ENCODE data around the gene EMILIN1.

The EMILIN1 gene

DNA sequence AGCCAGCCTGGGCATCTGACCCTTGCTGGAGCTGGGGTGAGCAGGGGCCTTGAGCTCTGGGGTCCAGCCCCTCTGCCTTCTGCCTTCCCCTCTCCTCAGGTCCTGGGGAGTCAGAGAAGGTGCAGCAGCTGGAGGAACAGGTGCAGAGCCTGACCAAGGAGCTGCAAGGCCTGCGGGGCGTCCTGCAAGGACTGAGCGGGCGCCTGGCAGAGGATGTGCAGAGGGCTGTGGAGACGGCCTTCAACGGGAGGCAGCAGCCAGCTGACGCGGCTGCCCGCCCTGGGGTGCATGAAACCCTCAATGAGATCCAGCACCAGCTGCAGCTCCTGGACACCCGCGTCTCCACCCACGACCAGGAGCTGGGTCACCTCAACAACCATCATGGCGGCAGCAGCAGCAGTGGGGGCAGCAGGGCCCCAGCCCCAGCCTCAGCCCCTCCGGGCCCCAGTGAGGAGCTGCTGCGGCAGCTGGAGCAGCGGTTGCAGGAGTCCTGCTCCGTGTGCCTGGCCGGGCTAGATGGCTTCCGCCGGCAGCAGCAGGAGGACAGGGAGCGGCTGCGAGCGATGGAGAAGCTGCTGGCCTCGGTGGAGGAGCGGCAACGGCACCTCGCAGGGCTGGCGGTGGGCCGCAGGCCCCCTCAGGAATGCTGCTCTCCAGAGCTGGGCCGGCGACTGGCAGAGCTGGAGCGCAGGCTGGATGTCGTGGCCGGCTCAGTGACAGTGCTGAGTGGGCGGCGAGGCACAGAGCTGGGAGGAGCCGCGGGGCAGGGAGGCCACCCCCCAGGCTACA is 3.8 kb downstream of the EMILIN1 start:
- no peak for DNase-seq

DNA sequence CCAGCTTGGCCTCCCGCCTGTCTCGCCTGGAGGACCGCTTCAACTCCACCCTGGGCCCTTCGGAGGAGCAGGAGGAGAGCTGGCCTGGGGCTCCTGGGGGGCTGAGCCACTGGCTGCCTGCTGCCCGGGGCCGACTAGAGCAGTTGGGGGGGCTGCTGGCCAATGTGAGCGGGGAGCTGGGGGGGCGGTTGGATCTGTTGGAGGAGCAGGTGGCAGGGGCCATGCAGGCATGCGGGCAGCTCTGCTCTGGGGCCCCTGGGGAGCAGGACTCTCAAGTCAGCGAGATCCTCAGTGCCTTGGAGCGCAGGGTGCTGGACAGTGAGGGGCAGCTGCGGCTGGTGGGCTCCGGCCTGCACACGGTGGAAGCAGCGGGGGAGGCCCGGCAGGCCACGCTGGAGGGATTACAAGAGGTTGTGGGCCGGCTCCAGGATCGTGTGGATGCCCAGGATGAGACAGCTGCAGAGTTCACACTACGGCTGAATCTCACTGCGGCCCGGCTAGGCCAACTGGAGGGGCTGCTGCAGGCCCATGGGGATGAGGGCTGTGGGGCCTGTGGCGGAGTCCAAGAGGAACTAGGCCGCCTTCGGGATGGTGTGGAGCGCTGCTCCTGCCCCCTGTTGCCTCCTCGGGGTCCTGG is 4.5 kb downstream of the EMILIN1 start:
- no peak for DNase-seq

DNA sequence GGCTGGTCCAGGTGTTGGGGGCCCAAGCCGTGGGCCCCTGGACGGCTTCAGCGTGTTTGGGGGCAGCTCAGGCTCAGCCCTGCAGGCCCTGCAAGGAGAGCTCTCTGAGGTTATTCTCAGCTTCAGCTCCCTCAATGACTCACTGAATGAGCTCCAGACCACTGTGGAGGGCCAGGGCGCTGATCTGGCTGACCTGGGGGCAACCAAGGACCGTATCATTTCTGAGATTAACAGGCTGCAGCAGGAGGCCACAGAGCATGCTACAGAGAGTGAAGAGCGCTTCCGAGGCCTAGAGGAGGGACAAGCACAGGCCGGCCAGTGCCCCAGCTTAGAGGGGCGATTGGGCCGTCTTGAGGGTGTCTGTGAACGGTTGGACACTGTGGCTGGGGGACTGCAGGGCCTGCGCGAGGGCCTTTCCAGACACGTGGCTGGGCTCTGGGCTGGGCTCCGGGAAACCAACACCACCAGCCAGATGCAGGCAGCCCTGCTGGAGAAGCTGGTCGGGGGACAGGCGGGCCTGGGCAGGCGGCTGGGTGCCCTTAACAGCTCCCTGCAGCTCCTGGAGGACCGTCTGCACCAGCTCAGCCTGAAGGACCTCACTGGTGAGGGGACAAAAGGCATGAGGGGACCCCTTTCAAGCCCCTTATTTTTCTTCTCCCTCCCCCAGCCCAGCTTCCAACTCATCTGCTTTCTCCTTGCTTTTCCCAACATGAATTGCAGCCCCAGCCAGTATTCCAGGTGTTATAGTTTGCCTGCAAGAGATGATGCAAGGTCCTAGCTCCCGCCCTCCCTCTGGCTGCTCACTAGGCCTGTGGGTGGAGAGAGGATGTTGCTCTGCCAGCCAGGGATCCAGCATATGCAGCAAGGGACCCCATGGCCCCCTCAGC is 5.2 kb downstream of the EMILIN1 start:
- DNase-seq: no peak

DNA sequence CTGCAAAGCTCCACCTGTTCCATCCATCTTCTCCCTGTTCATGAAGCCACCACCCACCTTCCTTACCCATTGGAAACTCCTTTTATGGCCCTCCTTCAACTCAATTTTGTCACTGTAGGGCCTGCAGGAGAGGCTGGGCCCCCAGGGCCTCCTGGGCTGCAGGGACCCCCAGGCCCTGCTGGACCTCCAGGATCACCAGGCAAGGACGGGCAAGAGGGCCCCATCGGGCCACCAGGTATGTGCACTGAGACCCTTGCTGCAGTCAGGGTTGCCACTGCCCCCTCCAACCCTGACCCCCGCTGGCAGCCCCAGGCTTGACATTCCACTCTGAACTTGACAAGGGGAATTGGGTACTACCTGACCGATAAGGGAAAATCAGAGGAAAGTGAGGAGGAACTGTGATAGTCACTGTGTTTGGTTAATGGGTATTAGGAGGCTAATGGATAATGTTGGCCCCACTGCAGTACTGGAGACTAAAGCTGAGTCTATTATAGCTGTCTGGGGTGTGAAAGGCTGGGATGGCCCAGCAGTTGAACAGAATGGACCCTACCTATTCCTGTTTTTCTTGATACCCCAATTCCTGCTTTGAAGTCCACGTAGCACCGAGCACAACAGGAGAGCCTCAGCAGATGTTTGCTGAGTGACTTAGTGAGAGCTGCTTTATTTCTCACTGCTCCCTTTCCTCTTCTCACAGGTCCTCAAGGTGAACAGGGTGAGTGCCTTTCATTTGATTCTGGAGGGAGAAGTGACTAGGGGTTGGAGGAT is 6.1 kb downstream of the EMILIN1 start:
- no peak for DNase-seq

DNA sequence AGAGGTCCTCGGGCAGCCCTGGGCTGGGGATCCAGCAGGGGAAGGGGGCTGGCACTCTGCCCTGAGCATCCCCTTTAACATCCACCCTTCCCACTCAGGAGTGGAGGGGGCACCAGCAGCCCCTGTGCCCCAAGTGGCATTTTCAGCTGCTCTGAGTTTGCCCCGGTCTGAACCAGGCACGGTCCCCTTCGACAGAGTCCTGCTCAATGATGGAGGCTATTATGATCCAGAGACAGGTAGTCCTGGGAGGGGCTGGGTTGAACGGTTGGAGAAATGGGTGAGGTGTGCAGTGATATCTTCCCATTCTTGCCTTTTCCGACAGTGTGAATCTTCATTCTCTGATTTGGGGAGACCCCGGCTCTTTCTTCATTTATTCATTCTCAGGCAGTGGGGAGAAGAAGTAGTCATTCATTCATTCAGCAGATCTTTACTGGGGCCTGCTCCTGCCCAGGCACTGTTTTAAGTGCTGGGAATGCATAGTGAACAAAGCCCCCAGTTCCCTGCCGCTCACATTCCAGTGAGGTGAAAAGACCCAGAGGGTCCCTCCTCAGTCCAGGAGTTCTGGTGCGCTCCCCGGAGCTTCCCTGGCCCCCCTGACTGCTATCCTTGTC is 6.8 kb downstream of the EMILIN1 start:
- DNase-seq: no peak

DNA sequence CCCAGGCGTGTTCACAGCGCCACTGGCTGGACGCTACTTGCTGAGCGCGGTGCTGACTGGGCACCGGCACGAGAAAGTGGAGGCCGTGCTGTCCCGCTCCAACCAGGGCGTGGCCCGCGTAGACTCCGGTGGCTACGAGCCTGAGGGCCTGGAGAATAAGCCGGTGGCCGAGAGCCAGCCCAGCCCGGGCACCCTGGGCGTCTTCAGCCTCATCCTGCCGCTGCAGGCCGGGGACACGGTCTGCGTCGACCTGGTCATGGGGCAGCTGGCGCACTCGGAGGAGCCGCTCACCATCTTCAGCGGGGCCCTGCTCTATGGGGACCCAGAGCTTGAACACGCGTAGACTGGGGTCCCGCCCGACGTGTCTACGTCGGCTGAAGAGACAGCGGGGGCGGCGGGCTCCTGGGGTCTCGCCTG is 7.3 kb downstream of the EMILIN1 start:
- DNase-seq: peak; percentile 9

DNA sequence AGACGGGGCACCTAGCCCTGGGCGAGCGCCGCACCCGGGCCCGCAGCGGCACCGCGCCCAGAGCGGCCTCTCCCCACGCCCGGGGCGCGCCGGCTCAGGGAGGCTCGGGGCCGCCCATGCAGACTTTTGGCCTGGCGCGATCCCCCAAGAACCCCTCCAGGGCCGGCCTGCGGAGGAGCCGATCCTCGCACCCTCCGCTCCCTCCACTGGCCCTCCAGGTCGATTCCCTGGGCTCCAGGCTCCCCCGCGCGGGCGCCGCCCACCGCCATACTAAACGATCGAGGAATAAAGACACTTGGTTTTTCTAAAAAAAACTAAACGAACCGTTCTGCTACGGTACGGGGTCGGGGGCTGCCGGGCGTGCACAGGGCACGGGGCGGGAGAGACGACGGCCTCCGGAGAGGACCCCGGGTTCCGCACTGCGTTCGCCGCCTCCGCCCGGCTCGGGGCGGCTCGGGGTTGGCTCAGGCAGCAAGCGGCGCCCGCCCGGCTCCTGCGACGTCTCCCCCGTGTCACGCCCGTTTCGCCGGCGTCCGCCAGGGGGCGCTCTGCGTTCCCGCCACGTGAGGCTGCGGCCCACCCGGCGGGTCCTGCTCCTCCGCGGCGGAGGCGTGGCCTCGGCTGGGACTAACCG is 7.8 kb downstream of the EMILIN1 start:
- peak; percentile 87 for DNase-seq

DNA sequence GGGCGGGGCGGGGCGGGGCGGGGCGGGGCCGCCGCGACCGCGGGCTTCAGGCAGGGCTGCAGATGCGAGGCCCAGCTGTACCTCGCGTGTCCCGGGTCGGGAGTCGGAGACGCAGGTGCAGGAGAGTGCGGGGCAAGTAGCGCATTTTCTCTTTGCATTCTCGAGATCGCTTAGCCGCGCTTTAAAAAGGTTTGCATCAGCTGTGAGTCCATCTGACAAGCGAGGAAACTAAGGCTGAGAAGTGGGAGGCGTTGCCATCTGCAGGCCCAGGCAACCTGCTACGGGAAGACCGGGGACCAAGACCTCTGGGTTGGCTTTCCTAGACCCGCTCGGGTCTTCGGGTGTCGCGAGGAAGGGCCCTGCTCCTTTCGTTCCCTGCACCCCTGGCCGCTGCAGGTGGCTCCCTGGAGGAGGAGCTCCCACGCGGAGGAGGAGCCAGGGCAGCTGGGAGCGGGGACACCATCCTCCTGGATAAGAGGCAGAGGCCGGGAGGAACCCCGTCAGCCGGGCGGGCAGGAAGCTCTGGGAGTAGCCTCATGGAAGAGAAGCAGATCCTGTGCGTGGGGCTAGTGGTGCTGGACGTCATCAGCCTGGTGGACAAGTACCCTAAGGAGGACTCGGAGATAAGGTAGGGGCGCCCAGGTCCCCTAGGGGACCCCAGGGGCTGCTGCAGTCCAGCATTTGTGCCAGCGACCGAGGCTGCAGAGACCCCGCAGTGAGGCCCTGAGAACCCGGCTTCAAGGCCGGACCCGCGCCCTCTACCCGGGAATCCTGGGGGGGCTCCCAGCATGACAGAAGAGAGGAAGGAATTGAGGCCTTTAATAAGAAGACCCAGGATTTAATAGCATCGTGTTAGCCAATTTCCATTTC is 8.5 kb downstream of the EMILIN1 start, which contains the start of gene KHK:
Gene KHK (plus strand): TSS at position 49 of the 870 bp plus-strand sequence. CDS start 488 bp downstream, at position 537.
- peak; percentile 33 for DNase-seq

DNA sequence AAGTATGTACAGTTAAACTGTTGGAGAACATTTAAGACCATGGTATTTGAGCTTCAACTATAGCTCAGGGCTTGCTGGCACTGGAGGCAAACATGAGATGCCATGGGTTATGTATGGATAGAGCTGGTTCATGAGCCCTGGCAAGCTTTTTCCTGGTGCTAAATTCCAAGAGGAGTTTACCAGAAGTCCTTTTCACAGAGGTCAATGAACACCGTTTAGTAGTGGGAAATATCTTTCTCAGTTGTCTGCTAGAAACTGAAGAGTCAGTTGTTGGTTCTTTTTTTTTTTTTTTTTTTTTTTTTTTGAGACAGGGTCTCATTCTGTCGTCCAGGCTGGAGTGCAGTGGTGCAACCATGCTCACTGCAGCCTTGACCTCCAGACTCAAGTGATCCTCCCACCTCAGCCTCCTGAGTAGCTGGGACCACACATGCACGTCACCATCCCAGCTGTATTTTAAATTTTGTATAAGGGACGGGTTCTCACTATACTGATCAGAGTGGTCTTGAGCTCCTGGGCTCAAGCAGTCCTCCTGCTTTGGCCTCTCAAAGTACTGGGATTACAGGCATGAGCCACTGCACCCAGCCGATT is 9.5 kb downstream of the EMILIN1 start:
- DNase-seq: no peak

DNA sequence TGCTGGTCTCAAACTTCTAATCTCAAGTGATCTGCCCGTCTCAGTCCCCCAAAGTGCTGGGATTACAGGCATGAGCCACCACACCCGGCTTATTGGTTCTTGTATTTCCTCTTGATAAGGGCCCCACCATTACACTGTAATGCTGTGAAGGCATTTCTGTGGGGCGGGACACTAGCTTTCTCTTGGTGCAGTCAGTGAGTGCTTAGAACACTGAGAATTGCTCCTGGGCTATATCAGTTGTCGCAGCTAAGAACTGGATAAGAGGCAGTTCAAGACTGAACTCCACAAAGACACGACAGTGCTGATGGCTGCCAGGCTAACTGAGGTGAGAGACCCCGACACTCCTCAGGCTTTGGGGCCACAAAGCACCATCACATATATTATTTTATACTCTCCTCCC is 10.2 kb downstream of the EMILIN1 start:
- no peak for DNase-seq

DNA sequence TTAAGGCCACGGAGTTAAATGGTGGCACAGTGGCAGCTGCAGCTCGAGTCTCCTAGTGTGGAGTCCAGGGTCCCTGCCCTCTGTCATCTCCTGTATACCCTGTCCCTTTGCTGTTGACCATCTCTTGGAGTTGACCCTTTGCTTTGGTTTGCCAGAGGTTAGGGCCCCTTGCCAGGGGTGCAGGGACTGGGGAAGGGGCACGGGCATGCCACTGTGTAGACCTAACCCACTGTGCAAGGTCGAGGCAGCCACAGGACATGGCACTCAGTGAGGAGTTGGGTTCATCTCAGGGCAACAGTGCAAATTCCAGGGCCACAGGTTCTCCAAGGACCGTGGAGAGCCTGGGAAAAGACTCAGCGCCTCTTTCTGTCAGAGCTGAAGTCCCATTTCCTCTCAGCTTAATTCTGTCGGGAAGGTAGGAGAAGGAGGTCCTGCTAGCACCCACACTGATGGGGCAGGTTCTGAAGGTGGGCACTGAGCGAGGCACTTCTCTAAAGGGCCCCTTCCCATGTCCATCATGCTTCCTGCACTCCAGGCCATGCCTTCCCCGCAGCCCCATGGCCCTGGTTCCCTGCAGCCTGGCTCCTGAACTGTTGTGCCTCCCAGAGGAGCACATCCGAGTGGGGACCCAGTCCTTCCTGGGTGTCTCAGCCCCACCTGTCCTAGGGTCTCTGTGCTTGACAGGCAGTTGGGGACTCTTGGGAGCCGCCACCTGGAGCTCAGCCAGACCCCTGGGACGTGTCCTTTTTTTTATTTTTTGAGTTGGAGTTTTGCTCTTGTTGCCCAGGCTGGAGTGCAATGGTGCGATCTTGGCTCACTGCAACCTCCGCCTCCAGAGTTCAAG is 10.9 kb downstream of the EMILIN1 start:
- DNase-seq: no peak

DNA sequence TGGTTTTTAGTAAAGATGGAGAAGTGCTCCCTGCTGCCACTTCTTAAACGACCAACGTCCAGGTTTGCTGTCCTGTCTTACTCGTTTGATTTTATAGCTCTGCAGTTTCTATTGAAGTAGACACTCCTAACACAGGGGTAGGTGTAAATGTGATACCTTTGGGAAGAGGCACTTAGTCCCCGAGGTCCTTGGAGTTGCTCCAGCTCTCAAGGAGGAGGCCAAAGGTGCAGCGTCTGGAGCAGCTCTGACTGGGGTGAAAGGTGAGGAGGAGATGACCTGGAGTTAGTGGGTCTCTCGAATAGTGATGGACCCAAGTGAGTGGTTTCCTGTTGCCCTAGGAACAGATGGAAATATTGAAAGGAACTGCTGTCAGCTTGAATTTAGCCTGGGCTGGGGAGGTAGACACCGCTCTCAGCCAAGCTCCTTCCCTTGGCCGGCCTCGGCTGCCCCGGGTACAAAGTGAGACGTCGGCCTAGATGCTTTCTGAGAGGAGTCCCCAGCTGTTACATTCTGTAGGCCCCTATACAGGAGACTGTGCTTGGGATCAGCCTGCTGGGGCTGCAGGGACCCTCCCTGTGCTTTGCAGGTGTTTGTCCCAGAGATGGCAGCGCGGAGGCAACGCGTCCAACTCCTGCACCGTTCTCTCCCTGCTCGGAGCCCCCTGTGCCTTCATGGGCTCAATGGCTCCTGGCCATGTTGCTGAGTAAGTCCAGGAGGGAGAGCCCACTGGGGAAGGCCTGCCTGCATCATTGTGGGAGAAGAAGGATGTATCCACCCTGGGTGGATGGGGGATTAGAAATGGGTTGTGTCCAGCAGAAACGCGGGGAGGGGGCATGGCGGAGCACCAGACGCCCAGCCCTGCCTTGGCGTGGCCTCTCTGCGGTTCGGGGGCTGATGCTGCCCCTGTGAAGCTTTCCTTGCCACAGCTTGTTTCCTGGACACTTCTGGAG is 13.6 kb downstream of the EMILIN1 start:
- DNase-seq: no peak

DNA sequence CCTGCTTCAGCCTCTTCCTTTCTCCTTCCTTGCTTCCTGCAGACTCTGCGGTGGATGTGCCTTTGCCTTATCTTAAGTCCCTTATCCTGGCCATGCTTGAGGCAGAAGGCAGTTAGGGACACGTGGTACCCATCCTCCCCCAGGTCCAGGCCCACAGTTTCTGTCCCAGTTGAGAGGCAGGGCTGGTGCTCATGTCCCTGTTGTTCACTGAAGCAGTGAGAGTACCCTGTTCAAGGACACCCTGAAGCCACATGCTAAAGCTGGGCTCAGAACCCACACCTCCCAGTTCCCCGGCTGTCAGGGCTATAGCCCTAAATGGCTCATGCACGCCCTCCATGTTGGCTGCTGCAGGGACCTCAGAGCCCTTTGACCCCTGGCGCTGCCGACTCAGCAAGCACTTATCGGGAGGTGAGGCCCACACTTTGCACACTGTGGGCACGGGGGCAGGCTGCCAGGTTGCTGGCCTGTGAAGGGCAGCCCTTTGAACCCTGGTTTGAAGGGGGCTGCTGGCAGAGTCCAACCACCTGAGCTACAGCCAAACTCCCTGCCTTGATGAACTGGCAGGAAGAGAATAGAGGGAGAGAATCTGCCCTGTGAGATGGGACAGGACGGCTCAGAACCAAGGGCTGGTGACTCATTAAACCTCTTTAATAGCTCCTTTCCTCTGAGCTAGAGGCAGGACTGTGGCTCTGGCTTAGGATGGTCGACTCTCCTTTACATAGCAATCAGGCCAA is 14.4 kb downstream of the EMILIN1 start:
- DNase-seq: no peak

DNA sequence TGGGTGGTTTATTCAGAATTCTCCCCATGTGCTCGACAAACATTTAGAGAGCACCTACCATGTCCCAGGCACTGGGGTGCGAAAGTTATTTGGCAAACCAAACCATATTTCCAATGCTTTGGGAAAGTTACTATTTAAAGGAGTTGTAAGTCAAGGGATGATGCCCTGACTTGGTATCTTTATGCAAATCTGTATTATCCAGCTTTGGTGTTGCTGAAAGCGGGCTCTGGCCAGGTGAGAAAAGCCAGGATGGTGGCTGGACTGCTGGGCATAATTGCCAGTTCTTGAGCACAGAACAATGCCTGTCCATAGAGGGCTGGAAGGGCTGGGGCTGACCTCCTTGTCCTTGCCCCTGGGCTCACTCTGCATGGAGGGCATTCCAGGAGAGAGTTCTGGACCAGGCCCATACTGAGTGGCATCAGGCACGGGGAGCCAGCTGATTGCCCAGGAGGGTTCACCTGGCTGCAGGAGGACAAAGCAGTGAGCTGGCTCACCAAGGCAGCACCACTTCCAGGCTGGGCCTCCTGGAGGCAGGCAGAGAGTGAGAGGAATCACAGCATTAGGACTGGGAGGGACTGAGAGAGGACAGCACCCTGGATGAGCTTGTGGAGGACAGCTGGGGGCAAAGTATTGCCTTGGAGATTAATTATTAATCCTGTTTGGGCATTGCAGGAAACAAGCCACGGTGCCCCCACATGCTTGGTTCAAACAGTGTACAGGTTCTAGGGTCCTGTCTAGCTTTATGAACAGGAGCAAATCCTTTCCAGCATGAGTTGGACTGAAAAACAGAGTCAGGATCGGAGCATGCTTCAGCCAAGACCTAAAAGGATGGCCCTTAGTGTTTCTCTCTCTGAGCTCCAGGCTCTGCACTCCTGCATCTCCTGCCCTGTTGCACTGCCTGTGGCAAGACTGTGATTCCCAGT is 15.3 kb downstream of the EMILIN1 start:
- DNase-seq: no peak

DNA sequence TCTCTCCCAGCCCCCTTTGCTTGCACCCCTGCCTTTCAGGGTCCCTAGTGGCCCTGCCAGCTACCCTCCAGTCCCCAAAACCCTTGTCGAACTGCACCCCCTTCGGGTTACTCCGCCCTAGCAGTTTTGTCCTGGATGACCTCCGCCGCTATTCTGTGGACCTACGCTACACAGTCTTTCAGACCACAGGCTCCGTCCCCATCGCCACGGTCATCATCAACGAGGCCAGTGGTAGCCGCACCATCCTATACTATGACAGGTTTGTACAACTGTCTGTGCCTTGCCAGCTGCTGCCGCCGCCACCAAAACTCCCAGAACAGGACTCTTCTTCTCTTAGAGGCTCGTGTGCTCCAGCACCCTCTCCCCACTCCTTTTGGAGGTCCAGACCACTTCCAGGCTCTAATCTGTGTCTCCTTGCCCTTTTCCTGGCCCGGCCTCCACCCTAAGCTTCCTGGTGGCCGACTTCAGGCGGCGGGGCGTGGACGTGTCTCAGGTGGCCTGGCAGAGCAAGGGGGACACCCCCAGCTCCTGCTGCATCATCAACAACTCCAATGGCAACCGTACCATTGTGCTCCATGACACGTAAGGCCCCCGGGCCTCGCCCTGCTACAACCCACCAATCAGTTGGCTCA is 16.1 kb downstream of the EMILIN1 start:
- no peak for DNase-seq

DNA sequence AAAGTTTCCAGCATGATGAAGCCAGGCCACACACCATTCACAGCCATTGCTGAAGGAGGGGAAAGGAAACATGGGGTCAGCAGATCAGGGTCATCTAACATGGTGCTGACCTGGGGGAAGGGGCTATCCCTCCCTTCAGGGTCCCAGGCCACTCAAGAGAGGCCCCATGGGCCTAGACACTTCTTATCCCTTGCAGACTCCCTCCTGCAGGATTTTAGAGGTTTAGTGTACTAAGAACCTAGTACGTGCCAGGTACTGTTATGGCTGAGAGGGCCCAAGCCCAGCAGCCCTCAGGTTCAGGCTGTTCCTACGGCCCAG is 17.0 kb downstream of the EMILIN1 start:
- no peak for DNase-seq

Measured in NCI-H1436 (cell line).